H1 (cell line): ENCODE data around the gene ABHD14A. TPM values are rescaled to one million over a fixed set of nuclear protein-coding genes. Genes with fewer than 3 reads are reported as not detected.

ENCODE experiments used
- CTCF ChIA-PET: fragments of 300-600 bp; sonication (Branson Sonifier 250); formaldehyde crosslinking; loops from one replicate; lab custom pipeline; 2021; ENCODE audit not compliant: partially characterized antibody; lab: Charles Lee
- POLR2A ChIA-PET: fragments of 300-600 bp; sonication (Branson Sonifier 250); formaldehyde crosslinking; loops from one replicate; lab custom pipeline; 2021; ENCODE audit warnings: inconsistent platforms; ENCODE audit not compliant: partially characterized antibody; lab: Charles Lee
- DNase-seq, 2 experiments: peaks; one replicate each; pipeline versions ENCODE4 v3.0.0 to v3.0.0-alpha.2; 2010 to 2022; ENCODE audit warnings: low spot score in 2 of 2, low read depth in 1 of 2, mixed read lengths in 1 of 2
- FAIRE-seq: peaks from 2 replicates; lab custom pipeline; 2011; peaks lifted over from hg19 to GRCh38; lab: Jason Lieb, UNC
- H2AFZ ChIP-seq: 2 replicates; pipeline ENCODE4 v1.8.1; 2012; ENCODE audit warnings: low read length, inconsistent platforms
- H2AK5ac ChIP-seq: 2 replicates; pipeline ENCODE4 v1.6.1; 2013; ENCODE audit warnings: low read depth, low read length
- H2BK120ac ChIP-seq: replicated peaks from 2 replicates; pipeline ENCODE3; 2013; ENCODE audit warnings: low read depth, low read length, inconsistent platforms
- H2BK12ac ChIP-seq: 2 replicates; pipeline ENCODE4 v1.6.1; 2013; ENCODE audit warnings: low read depth, low read length
- H2BK15ac ChIP-seq: 2 replicates; pipeline ENCODE4 v1.6.1; 2013; ENCODE audit warnings: low read length
- H2BK20ac ChIP-seq: 2 replicates; pipeline ENCODE4 v1.6.1; 2013; ENCODE audit warnings: low read length
- H2BK5ac ChIP-seq: 2 replicates; pipeline ENCODE4 v1.6.1; 2013; ENCODE audit warnings: low read depth, low read length
- H3K14ac ChIP-seq: 2 replicates; pipeline ENCODE4 v1.6.1; 2013; ENCODE audit warnings: inconsistent platforms; ENCODE audit not compliant: insufficient read length
- H3K18ac ChIP-seq: 2 replicates; pipeline ENCODE4 v1.6.1; 2013; ENCODE audit warnings: low read length; ENCODE audit errors: extremely low read depth
- H3K23ac ChIP-seq: 2 replicates; pipeline ENCODE4 v1.6.1; 2013; ENCODE audit warnings: inconsistent platforms; ENCODE audit not compliant: insufficient read length
- H3K23me2 ChIP-seq: 2 replicates; pipeline ENCODE4 v1.6.1; 2013; ENCODE audit warnings: low read depth, low read length
- H3K27ac ChIP-seq: 2 replicates; pipeline ENCODE4 v1.6.1; 2011; ENCODE audit warnings: low read depth, low read length, inconsistent platforms
- H3K27me3 ChIP-seq, 4 experiments: replicated peaks in 1 of 4; 1 replicate in 1 of 4; 2 replicates in 3 of 4; pipeline versions ENCODE4 v1.6.1 to v1.8.1; 2011 to 2013; ENCODE audit warnings: low read length in 3 of 4, mild to moderate bottlenecking in 3 of 4, inconsistent platforms in 2 of 4, mixed read lengths in 2 of 4, moderate library complexity in 1 of 4; ENCODE audit not compliant: control insufficient read depth in 3 of 4, insufficient read depth in 3 of 4; ENCODE audit errors: extremely low read depth in 1 of 4
- H3K36me3 ChIP-seq, 4 experiments: 2 replicates each; pipeline versions ENCODE4 v1.6.1 to v1.8.1; 2011 to 2013; ENCODE audit warnings: mild to moderate bottlenecking in 4 of 4, low read length in 3 of 4, moderate library complexity in 2 of 4, control low read depth in 1 of 4, inconsistent platforms in 1 of 4; ENCODE audit not compliant: insufficient read depth in 4 of 4, control insufficient read depth in 2 of 4
- H3K4ac ChIP-seq: replicated peaks from 2 replicates; pipeline ENCODE3; 2013; ENCODE audit warnings: low read length, low read depth, mixed read lengths, inconsistent platforms; ENCODE audit not compliant: insufficient read length
- H3K4me1 ChIP-seq, 4 experiments: replicated peaks in 1 of 4; 1 replicate in 1 of 4; 2 replicates in 3 of 4; pipeline versions ENCODE4 v1.6.1 to v1.8.1; 2011 to 2013; ENCODE audit warnings: low read length in 3 of 4, inconsistent platforms in 2 of 4, mixed read lengths in 1 of 4; ENCODE audit not compliant: insufficient read depth in 4 of 4, control insufficient read depth in 3 of 4
- H3K4me2 ChIP-seq, 2 experiments: 2 replicates each; pipeline versions ENCODE4 v1.6.1 to v1.8.1; 2011 to 2013; ENCODE audit warnings: low read depth in 2 of 2, low read length in 2 of 2, control low read depth in 1 of 2, inconsistent platforms in 1 of 2, mild to moderate bottlenecking in 1 of 2; ENCODE audit not compliant: insufficient read depth in 1 of 2
- H3K4me3 ChIP-seq, 4 experiments: fragments of 200-600, 300-600 bp in 1 of 4; sonication (generic), shearing (Covaris generic), sonication (Bioruptor Twin) in 1 of 4; 2 replicates each; pipeline versions ENCODE4 v1.5.1 to v1.8.1; 2011 to 2016; ENCODE audit warnings: low read length in 4 of 4, low read depth in 3 of 4, control low read depth in 2 of 4, inconsistent platforms in 2 of 4, mild to moderate bottlenecking in 2 of 4, mixed read lengths in 1 of 4, moderate library complexity in 1 of 4; ENCODE audit not compliant: insufficient read depth in 2 of 4; ENCODE audit errors: extremely low read depth in 1 of 4
- H3K56ac ChIP-seq: replicated peaks from 2 replicates; pipeline ENCODE3; 2013; ENCODE audit warnings: low read depth, mild to moderate bottlenecking, mixed read lengths, low read length, inconsistent platforms; ENCODE audit not compliant: insufficient read length
- H3K79me1 ChIP-seq: 2 replicates; pipeline ENCODE4 v1.6.1; 2013; ENCODE audit warnings: low read depth, low read length, control low read depth
- H3K79me2 ChIP-seq, 2 experiments: 2 replicates each; pipeline versions ENCODE4 v1.6.1 to v1.8.1; 2012 to 2013; ENCODE audit warnings: low read length in 2 of 2, mild to moderate bottlenecking in 2 of 2, inconsistent platforms in 1 of 2; ENCODE audit not compliant: insufficient read depth in 2 of 2, control insufficient read depth in 1 of 2
- H3K9ac ChIP-seq, 4 experiments: replicated peaks in 1 of 4; 1 replicate in 1 of 4; 2 replicates in 3 of 4; pipeline versions ENCODE4 v1.6.1 to v1.8.1; 2011 to 2013; ENCODE audit warnings: low read depth in 3 of 4, low read length in 3 of 4, control low read depth in 2 of 4, mild to moderate bottlenecking in 2 of 4, moderate library complexity in 2 of 4, inconsistent platforms in 1 of 4; ENCODE audit errors: extremely low read depth in 1 of 4
- H3K9me3 ChIP-seq, 2 experiments: 2 replicates each; pipeline versions ENCODE4 v1.6.1 to v1.8.1; 2012 to 2013; ENCODE audit warnings: mild to moderate bottlenecking in 2 of 2, moderate library complexity in 2 of 2, control low read depth in 1 of 2, inconsistent platforms in 1 of 2, low read depth in 1 of 2, low read length in 1 of 2, mixed read lengths in 1 of 2; ENCODE audit not compliant: insufficient read depth in 2 of 2
- H4K20me1 ChIP-seq, 2 experiments: replicated peaks in 1 of 2; 2 replicates each; pipeline versions ENCODE3 to v1.8.1; 2011 to 2013; ENCODE audit warnings: inconsistent platforms in 2 of 2, low read length in 2 of 2, mild to moderate bottlenecking in 1 of 2; ENCODE audit not compliant: insufficient read depth in 2 of 2, control insufficient read depth in 1 of 2
- H4K5ac ChIP-seq: 2 replicates; pipeline ENCODE4 v1.6.1; 2013; ENCODE audit warnings: low read length, low read depth, mixed read lengths, inconsistent platforms; ENCODE audit not compliant: insufficient read length
- H4K8ac ChIP-seq: 2 replicates; pipeline ENCODE4 v1.8.0; 2013; ENCODE audit warnings: mild to moderate bottlenecking, moderate library complexity, low read length, inconsistent platforms; ENCODE audit not compliant: insufficient read depth; ENCODE audit errors: extremely low read depth
- H4K91ac ChIP-seq: replicated peaks from 2 replicates; pipeline ENCODE3; 2013; ENCODE audit warnings: low read length, mixed read lengths, inconsistent platforms; ENCODE audit not compliant: insufficient read length
- ASH2L ChIP-seq: fragments of 200-600, 300-600 bp; sonication (generic); IDR thresholded peaks from one replicate; pipeline ENCODE4 v1.7.1; 2017; ENCODE audit warnings: low read length
- CTBP2 ChIP-seq: IDR thresholded peaks from 2 replicates; pipeline ENCODE4 v1.7.0; 2011; ENCODE audit warnings: borderline replicate concordance, mild to moderate bottlenecking, moderate library complexity, mixed read lengths, low read length; ENCODE audit not compliant: insufficient read depth, insufficient read length
- POLR2AphosphoS5 ChIP-seq: IDR thresholded peaks from 2 replicates; pipeline ENCODE4 v1.6.1; 2011; ENCODE audit warnings: low read depth, low read length
- SP2 ChIP-seq: IDR thresholded peaks from 2 replicates; pipeline ENCODE4 v1.6.1; 2012; ENCODE audit warnings: mild to moderate bottlenecking, low read length, inconsistent platforms
- SP4 ChIP-seq: IDR thresholded peaks from 2 replicates; pipeline ENCODE4 v1.6.1; 2012; ENCODE audit warnings: low read length, inconsistent platforms
- SRF ChIP-seq: IDR thresholded peaks from 2 replicates; pipeline ENCODE4 v1.6.1; 2011; ENCODE audit warnings: mild to moderate bottlenecking, low read depth, low read length, moderate library complexity
- USF2 ChIP-seq: IDR thresholded peaks from 2 replicates; pipeline ENCODE4 v1.6.1; 2011; ENCODE audit warnings: low read length, improper control_type of control experiment
- YY1 ChIP-seq: IDR thresholded peaks from 2 replicates; pipeline ENCODE4 v1.6.1; 2011; ENCODE audit warnings: low read depth, mild to moderate bottlenecking, low read length
- WGBS, 2 experiments: shearing (Covaris generic) in 1 of 2; methylation state at CpG; one replicate each; pipeline versions ENCODE4 v1.1.6 to v1.1.7; 2013 to 2015; ENCODE audit warnings: low lambda C conversion rate in 2 of 2, mixed read lengths in 2 of 2, inconsistent platforms in 1 of 2, low coverage in 1 of 2, missing lambda C conversion rate in 1 of 2; ENCODE audit not compliant: insufficient replicate concordance in 2 of 2, insufficient coverage in 1 of 2, insufficient read length in 1 of 2; ENCODE audit errors: extremely low coverage in 1 of 2, missing lambda C conversion rate in 1 of 2; 5-methylcytosine and 5-hydroxymethylcytosine counted together
- polyA plus RNA-seq, 7 experiments: library from polyadenylated mRNA; depleted of rRNA in 3 of 7; stranded (reverse) in 5 of 7; unstranded in 2 of 7; fragments of >200 nt in 5 of 7; fragments of 200-250 nt in 2 of 7; gene quantifications; 1 replicate in 5 of 7; 2 replicates in 1 of 7; 4 replicates in 1 of 7; pipeline versions ENCODE4 v1.2.1 to v1.2.3, GENCODE V29; 2011 to 2013; ENCODE audit warnings: missing spikeins in 2 of 7, mixed read lengths in 2 of 7
- total RNA-seq: library from RNA; stranded (reverse); fragmentation: NEBNext Ultra II Directional; extraction: Animal tissue kit (Norgen Biotek cat#: 25700); gene quantifications from 2 replicates; pipeline ENCODE4 v1.2.1, GENCODE V29; 2021
- TF ChIP-seq, protein P1 (sequence below): IDR thresholded peaks from 2 replicates; pipeline ENCODE4 v1.6.1; 2012; ENCODE audit warnings: inconsistent platforms
- TF ChIP-seq, protein P2 (sequence below): IDR thresholded peaks from 2 replicates; pipeline ENCODE4 v1.6.1; 2011; ENCODE audit warnings: low read depth, mild to moderate bottlenecking, low read length; ENCODE audit not compliant: insufficient read depth

Gene ABHD14A
- total and polyA plus RNA-seq, 2 of the 8 experiments (the other 6 are each of a cell fraction or from before 2014, with no cell fraction given) = 4.6 to 9.8 TPM

DNA sequence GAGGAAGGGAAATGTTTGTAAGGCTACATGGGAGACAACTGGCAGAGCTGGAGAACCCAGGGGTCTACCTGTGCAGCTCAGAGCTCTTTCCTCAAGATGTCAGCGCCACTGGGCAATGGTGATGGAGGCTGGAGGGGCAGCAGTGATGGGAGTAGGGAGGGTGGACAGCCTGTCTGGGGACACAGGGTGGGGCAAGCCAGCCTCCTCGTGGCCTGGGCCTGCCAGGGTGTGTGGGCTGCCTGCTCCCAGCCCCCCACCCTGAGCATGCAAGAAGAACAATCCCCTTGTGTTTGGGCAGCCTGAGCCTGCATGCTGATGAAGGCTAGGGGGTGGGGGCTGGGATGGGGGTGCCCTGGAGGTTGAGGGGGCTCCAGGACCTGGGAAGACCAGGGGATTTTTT lies 8.8 kb upstream of the ABHD14A start:
- ChIA-PET CTCF (interaction anchor here (1.7 to 10.5 kb wide), 5 partner anchors 8 to 87 kb away, joined by 4 to 66 read pairs (median 25); partner anchors contain the start of genes ABHD14A, ABHD14B, ACY1 and PARP3), POLR2A (interaction anchor here (0.7 to 29.3 kb wide), 10 partner anchors 7 to 565 kb away, joined by 3 to 923 read pairs (median 4); partner anchors contain the start of genes ABHD14A, ABHD14B, ACY1 and GPR62)
- Histone ChIP-seq H3K23me2 (peaks cover 9% of the 10 kb centered on the region; the same call in 1 of the 2 replicates), H2AFZ (no peak overlapping the region), H3K4ac (no peak overlapping the region), H2BK12ac (peak overlapping the region; percentile 80; the same call in 1 of the 2 replicates), H3K36me3 (no peaks in the 10 kb centered on the region), H2BK5ac (0 out of 2 replicates have a peak overlapping the region, but pooled peaks have one; percentile 44), H3K79me2 (no peaks in the 10 kb centered on the region), H3K9ac (no peak overlapping the region), H3K14ac (no peak overlapping the region), H3K27ac (no peak overlapping the region), H2BK120ac (no peak overlapping the region), H3K56ac (no peak overlapping the region), H2AK5ac (no peak overlapping the region), H3K79me1 (no peaks in the 10 kb centered on the region), H3K23ac (no peak overlapping the region), H2BK20ac (no peak overlapping the region), H4K5ac (no peak overlapping the region), H4K91ac (no peak overlapping the region), H2BK15ac (peak overlapping the region; percentile 46; the same call in 1 of the 2 replicates), H4K20me1 (peaks cover 0 to 8% of the 10 kb centered on the region in 2 experiments), H3K4me3 (peak overlapping the region in 1 of 4 experiments; percentile 64; a peak in 1 of 8 replicates), H3K4me2 (peak overlapping the region in 1 of 2 experiments; percentile 85; a peak in 3 of 4 replicates), H4K8ac (no peak overlapping the region), H3K4me1 (peaks cover 12 to 42% (median 33%) of the 10 kb centered on the region in 4 experiments), H3K18ac (peak overlapping the region; percentile 60; the same call in 1 of the 2 replicates), H3K27me3 (peaks cover 0 to 13% (median 2%) of the 10 kb centered on the region in 4 experiments; a peak in 5 of 7 replicates), H3K9me3 (no peaks in the 10 kb centered on the region)
- DNase-seq (no peak), FAIRE-seq (no peak)
- 88% methylated on average over 2 of the region's 2 CpGs; no CpG with 5 or more reads in 1 of the 2 experiments for WGBS, 2 experiments
- no peak for TF ChIP-seq POLR2AphosphoS5
- TF ChIP-seq ASH2L = no peak
- TF ChIP-seq, protein P1, sequence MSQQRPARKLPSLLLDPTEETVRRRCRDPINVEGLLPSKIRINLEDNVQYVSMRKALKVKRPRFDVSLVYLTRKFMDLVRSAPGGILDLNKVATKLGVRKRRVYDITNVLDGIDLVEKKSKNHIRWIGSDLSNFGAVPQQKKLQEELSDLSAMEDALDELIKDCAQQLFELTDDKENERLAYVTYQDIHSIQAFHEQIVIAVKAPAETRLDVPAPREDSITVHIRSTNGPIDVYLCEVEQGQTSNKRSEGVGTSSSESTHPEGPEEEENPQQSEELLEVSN = no peak
- TF ChIP-seq, protein P2, sequence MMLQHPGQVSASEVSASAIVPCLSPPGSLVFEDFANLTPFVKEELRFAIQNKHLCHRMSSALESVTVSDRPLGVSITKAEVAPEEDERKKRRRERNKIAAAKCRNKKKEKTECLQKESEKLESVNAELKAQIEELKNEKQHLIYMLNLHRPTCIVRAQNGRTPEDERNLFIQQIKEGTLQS = no peak
- no peak for TF ChIP-seq SP4
- no peak for TF ChIP-seq SRF
- no peak for TF ChIP-seq SP2
- no peak for TF ChIP-seq YY1
- TF ChIP-seq CTBP2 = no peak
- TF ChIP-seq USF2 = no peak
